ENCODE results near the gene ADGRB3. TPM values are rescaled to one million over a fixed set of nuclear protein-coding genes. Genes with fewer than 3 reads are reported as not detected.

Gene ADGRB3
- total and polyA plus RNA-seq, 5 experiments from 2014 or later, result not detected

- ATAC-seq (no peak), DNase-seq (no peak)
- POLR2A ChIA-PET, result no interaction called here
- Mint-ChIP-seq H3K36me3 (no peaks in the 10 kb centered on the region), H3K9me3 (peaks cover 0 to 8% (median 0%) of the 10 kb centered on the region in 9 donors), H3K4me3 (no peak overlapping the region), H3K27me3 (no peaks in the 10 kb centered on the region), H3K27ac (no peak overlapping the region), H3K4me1 (no peaks in the 10 kb centered on the region)
These were observed 748.5 kb downstream of the ADGRB3 start for GRCh38 chr6:69383627-69384026.

- Mint-ChIP-seq H3K4me3 (no peak overlapping the region), H3K36me3 (no peaks in the 10 kb centered on the region), H3K9me3 (peaks cover 0 to 8% (median 0%) of the 10 kb centered on the region in 9 donors), H3K4me1 (no peaks in the 10 kb centered on the region), H3K27me3 (peaks cover 0 to 4% (median 0%) of the 10 kb centered on the region in 5 donors), H3K27ac (no peak overlapping the region)
- no peak for ATAC-seq
- no peak for DNase-seq
- POLR2A ChIA-PET, result no interaction called here
These were observed 751.3 kb downstream of the ADGRB3 start for GRCh38 chr6:69386426-69386825.

DNA sequence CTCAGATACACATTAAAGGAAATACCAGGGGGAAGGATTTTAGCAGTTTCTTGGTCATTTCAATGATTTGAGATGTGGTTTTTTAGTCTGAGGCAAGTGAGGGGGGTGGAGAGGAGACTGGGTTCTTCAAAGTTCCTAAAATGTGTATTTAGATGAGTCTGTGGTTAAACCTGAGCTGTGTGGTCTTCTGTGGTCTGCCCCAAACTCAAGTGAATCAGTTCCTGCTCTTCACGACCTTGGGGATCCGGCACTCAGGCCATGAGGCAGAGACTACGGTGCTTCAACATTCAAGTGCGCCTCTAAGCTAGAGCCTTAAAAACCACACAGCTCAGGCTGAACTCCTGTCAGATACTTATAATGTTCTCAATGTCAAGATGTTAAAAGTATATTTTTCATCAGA lies 755.0 kb downstream of the ADGRB3 start:
- H3K36me3 Mint-ChIP-seq, result no peaks in the 10 kb centered on the region
- H3K4me1 Mint-ChIP-seq, result no peaks in the 10 kb centered on the region
- H3K9me3 Mint-ChIP-seq, result peaks cover 0 to 4% (median 0%) of the 10 kb centered on the region in 9 donors
- ATAC-seq (no peak), DNase-seq (no peak)
- peaks cover 0 to 5% (median 0%) of the 10 kb centered on the region in 5 donors for H3K27me3 Mint-ChIP-seq
- no peak overlapping the region for H3K4me3 Mint-ChIP-seq
- no peak overlapping the region for H3K27ac Mint-ChIP-seq
- POLR2A ChIA-PET, result no interaction called here

DNA sequence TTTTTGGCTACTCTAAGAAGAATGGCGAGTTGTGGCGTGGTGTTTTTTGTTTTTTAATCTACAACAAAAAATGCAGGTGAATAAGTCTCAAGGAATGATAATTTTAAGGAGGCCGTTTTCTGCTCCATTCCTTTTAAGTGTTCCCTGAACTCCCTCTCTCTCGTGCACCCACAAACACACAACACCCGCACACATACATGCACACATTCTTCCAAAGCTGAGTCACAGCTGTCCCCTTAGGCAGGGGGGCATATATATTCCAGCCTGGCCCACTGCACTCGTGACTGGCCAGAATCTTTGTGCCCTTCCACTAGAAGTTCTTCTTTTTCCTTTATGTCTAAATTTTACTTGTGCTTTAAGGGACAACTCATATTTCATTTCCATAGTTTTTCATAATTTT lies 756.0 kb downstream of the ADGRB3 start:
- POLR2A ChIA-PET, result no interaction called here
- no peak overlapping the region for H3K27ac Mint-ChIP-seq
- H3K9me3 Mint-ChIP-seq, result peaks cover 0 to 4% (median 0%) of the 10 kb centered on the region in 9 donors
- peaks cover 0 to 5% (median 0%) of the 10 kb centered on the region in 5 donors for H3K27me3 Mint-ChIP-seq
- H3K4me1 Mint-ChIP-seq, result no peaks in the 10 kb centered on the region
- no peaks in the 10 kb centered on the region for H3K36me3 Mint-ChIP-seq
- DNase-seq, result no peak
- no peak for ATAC-seq
- H3K4me3 Mint-ChIP-seq, result no peak overlapping the region

DNA sequence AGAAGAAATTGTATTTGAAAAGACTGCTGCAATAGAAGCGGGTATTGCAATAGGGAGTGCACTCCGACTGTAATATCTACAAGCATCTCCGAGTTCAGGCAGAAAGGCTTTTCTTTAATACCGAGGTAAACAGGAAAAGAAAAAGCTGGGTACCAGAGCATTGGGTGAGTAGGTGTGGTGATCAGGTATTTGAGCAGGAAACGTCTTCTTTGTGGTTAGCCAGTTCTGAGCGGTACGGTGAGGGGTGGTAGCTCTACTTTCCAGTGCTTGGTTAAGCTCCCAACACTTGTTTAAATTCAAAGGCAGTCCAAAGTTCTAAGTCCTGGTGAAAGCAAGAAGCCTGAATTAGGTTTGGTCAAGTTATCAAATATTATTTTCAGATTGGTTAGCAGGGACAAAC lies 757.7 kb downstream of the ADGRB3 start:
- DNase-seq, result no peak
- Mint-ChIP-seq H3K4me3 (no peak overlapping the region), H3K27ac (no peak overlapping the region), H3K27me3 (peaks cover 0 to 5% (median 0%) of the 10 kb centered on the region in 5 donors), H3K9me3 (peaks cover 0 to 4% (median 0%) of the 10 kb centered on the region in 9 donors), H3K4me1 (no peaks in the 10 kb centered on the region), H3K36me3 (no peaks in the 10 kb centered on the region)
- no peak for ATAC-seq
- POLR2A ChIA-PET, result no interaction called here

DNA sequence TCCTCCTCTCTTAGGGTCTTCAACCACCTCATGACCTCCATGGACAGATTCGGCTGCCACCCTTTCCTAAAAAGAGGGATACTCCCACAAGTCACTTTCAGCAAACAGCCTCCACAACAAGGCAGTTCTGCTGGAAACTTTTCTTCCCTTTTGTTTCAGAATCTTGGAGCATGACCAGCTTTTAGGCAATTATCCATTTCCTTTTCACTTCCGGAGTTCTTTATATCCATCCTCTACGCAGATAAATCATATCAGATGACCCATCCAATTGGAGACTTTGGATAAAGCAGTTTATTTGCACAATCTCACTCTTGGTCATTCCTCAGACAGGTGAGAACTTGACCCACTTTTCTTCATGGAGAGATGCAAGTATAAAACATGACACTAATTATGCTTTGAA lies 763.2 kb downstream of the ADGRB3 start:
- Mint-ChIP-seq H3K36me3 (no peaks in the 10 kb centered on the region), H3K4me3 (no peak overlapping the region), H3K27me3 (no peaks in the 10 kb centered on the region), H3K4me1 (no peaks in the 10 kb centered on the region), H3K9me3 (no peaks in the 10 kb centered on the region), H3K27ac (no peak overlapping the region)
- ATAC-seq, result no peak
- POLR2A ChIA-PET, result no interaction called here
- DNase-seq, result no peak

DNA sequence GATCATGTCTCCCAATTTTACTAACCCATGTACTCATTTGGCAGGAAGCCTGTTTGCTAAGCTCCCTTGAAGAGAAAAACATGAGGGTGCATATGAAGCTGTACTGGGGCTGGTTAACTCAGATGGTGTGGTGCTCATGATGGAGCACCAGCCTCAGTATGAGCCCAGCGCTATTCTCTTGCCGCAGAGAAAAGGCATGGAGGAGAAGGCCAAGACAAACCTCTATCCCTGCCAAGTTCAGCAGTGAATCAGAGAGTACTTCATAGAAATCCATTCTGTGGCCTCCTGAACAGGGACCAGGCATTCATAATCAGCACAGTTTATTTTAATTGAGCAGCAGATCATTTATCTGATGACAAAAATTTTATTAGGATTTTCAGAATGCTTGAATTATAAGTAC lies 763.6 kb downstream of the ADGRB3 start:
- Mint-ChIP-seq H3K27ac (no peak overlapping the region), H3K4me3 (no peak overlapping the region), H3K4me1 (no peaks in the 10 kb centered on the region), H3K36me3 (no peaks in the 10 kb centered on the region), H3K27me3 (no peaks in the 10 kb centered on the region), H3K9me3 (no peaks in the 10 kb centered on the region)
- no peak for DNase-seq
- ATAC-seq, result no peak
- POLR2A ChIA-PET, result no interaction called here

GRCh38 chr6:69408886-69409285 lies 773.8 kb downstream of the ADGRB3 start:
- Mint-ChIP-seq H3K4me3 (no peak overlapping the region), H3K27ac (no peak overlapping the region), H3K36me3 (peaks cover 0 to 12% (median 0%) of the 10 kb centered on the region in 3 donors), H3K27me3 (peaks cover 0 to 4% (median 0%) of the 10 kb centered on the region in 5 donors), H3K9me3 (peaks cover 13 to 41% (median 28%) of the 10 kb centered on the region in 9 donors), H3K4me1 (no peaks in the 10 kb centered on the region)
- POLR2A ChIA-PET, result no interaction called here
- no peak for ATAC-seq
- DNase-seq, result no peak

DNA sequence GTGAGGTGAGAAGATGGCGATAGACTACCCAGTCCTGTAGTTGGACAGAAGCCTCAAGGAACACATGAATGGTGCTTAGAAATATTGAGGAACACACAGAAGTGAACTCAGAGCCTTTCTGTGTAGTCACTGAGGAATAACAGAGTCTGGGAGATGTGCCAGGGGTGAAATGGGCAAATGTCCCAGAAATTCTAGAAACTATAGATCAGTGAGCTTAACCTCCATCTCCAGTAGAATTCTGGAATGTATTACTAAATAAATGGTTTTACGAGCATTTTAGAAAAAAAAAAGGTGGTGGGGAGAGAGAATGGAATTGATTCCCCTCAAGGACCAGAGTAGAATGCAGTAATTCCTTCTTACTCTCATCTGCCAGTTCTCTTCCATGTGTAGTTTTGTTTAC lies 781.7 kb downstream of the ADGRB3 start:
- H3K4me1 Mint-ChIP-seq, result no peaks in the 10 kb centered on the region
- H3K9me3 Mint-ChIP-seq, result peaks cover 0 to 11% (median 4%) of the 10 kb centered on the region in 9 donors
- no peak overlapping the region for H3K27ac Mint-ChIP-seq
- POLR2A ChIA-PET, result no interaction called here
- ATAC-seq (no peak), DNase-seq (no peak)
- no peaks in the 10 kb centered on the region for H3K36me3 Mint-ChIP-seq
- H3K27me3 Mint-ChIP-seq, result no peaks in the 10 kb centered on the region
- no peak overlapping the region for H3K4me3 Mint-ChIP-seq

- Mint-ChIP-seq H3K36me3 (no peaks in the 10 kb centered on the region), H3K27ac (no peak overlapping the region), H3K4me1 (no peaks in the 10 kb centered on the region), H3K27me3 (no peaks in the 10 kb centered on the region), H3K4me3 (no peak overlapping the region), H3K9me3 (peaks cover 0 to 12% (median 0%) of the 10 kb centered on the region in 9 donors)
- no peak for ATAC-seq
- no peak for DNase-seq
- POLR2A ChIA-PET, result no interaction called here
These were observed 786.2 kb downstream of the ADGRB3 start for GRCh38 chr6:69421269-69421668.

- Mint-ChIP-seq H3K4me1 (no peaks in the 10 kb centered on the region), H3K9me3 (peaks cover 0 to 12% (median 0%) of the 10 kb centered on the region in 9 donors), H3K4me3 (no peak overlapping the region), H3K27ac (no peak overlapping the region), H3K27me3 (no peaks in the 10 kb centered on the region), H3K36me3 (no peaks in the 10 kb centered on the region)
- POLR2A ChIA-PET, result no interaction called here
- ATAC-seq (no peak), DNase-seq (no peak)
These were observed 786.9 kb downstream of the ADGRB3 start for GRCh38 chr6:69422020-69422419.

DNA sequence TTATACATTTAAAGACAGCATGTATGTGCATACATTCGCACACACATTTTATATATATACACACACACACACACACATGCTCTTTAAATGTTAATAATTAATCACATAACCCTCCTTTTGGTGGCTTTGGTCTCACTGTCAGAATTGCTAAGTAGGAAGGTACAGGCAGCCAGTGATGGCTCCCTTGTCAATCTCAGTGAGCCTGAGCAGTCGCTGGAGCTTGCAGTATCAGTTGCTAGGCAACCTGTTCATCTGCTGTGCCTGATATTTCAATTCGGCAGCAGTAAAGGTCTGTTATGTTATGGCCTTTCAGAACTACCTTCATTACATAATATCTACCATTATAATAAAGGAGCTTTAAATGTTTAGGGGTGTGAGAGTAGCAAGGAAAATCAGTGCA lies 787.4 kb downstream of the ADGRB3 start:
- peaks cover 0 to 12% (median 0%) of the 10 kb centered on the region in 9 donors for H3K9me3 Mint-ChIP-seq

DNA sequence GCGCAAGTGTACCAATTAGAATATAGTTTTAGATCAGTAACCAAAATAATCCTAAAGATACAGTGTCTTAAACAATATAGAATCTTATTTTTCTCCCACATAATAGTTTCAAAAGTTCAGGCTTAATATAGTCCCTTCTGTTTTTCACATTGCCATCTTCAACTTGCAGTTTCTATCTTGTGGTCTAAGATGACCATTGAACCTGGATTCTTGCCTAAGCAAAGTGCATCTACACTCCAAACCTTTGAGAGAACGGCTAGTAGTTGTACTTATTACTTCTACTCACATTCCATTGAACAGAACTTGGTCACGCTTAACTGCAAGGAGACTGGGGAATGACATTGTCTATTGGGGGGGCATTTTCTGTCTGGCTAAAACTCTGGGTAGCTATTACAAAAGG lies 788.7 kb downstream of the ADGRB3 start:
- no peak overlapping the region for H3K27ac Mint-ChIP-seq
- peaks cover 0 to 12% (median 0%) of the 10 kb centered on the region in 9 donors for H3K9me3 Mint-ChIP-seq
- POLR2A ChIA-PET, result no interaction called here
- H3K27me3 Mint-ChIP-seq, result no peaks in the 10 kb centered on the region
- ATAC-seq (no peak), DNase-seq (no peak)
- H3K36me3 Mint-ChIP-seq, result no peaks in the 10 kb centered on the region
- H3K4me3 Mint-ChIP-seq, result no peak overlapping the region
- H3K4me1 Mint-ChIP-seq, result no peaks in the 10 kb centered on the region

More for the DNA sequence above, 787.4 kb downstream of the ADGRB3 start:
- H3K36me3 Mint-ChIP-seq, result no peaks in the 10 kb centered on the region
- no peak for ATAC-seq
- POLR2A ChIA-PET, result no interaction called here
- no peak overlapping the region for H3K4me3 Mint-ChIP-seq
- no peak overlapping the region for H3K27ac Mint-ChIP-seq
- H3K27me3 Mint-ChIP-seq, result no peaks in the 10 kb centered on the region
- DNase-seq, result no peak
- H3K4me1 Mint-ChIP-seq, result no peaks in the 10 kb centered on the region

GRCh38 chr6:69424581-69424980 lies 789.5 kb downstream of the ADGRB3 start:
- ATAC-seq (no peak), DNase-seq (no peak)
- H3K4me1 Mint-ChIP-seq, result no peaks in the 10 kb centered on the region
- H3K27me3 Mint-ChIP-seq, result no peaks in the 10 kb centered on the region
- POLR2A ChIA-PET, result no interaction called here
- peaks cover 0 to 12% (median 0%) of the 10 kb centered on the region in 9 donors for H3K9me3 Mint-ChIP-seq
- H3K27ac Mint-ChIP-seq, result no peak overlapping the region
- H3K36me3 Mint-ChIP-seq, result no peaks in the 10 kb centered on the region
- H3K4me3 Mint-ChIP-seq, result no peak overlapping the region

Data from naive thymus-derived CD8-positive, alpha-beta T cell (primary cell).